ENCODE data around the gene BNIPL. TPM values are rescaled to one million over a fixed set of nuclear protein-coding genes. Genes with fewer than 3 reads are reported as not detected.
A peak's percentile ranks its signal among the peaks of the same experiment; 100 is the strongest.

Gene BNIPL
- total RNA-seq, 1 donor from 2014 or later = not detected

- DNase-seq (ENCODE audit: low spot score in 2 of 2) = no peak
- Histone ChIP-seq H3K36me3 (no peaks in the 10 kb centered on the region), H3K4me3 (peak overlapping the region; percentile 70 to 71), H3K9me3 (no peaks in the 10 kb centered on the region), H3K4me1 (peaks cover 6 to 33% of the 10 kb centered on the region in 2 donors), H3K27ac (peak overlapping the region in 1 of 2 donors; percentile 81), H3K27me3 (no peaks in the 10 kb centered on the region)
- intact Hi-C loops (cut with DNase I) = loop anchor here (2.0 to 10.0 kb wide), 3 partner anchors 49 to 315 kb away; partner anchors contain the start of genes ARNT, CDC42SE1 and GOLPH3L
- TF ChIP-seq CTCF (IDR thresholded peaks at IDR 0.05) = no peak
These were observed 26.6 kb upstream of the BNIPL start for GRCh38 chr1:151009674-151010345.

- no peak overlapping the region for H3K27ac ChIP-seq
- no peaks in the 10 kb centered on the region for H3K9me3 ChIP-seq
- no peaks in the 10 kb centered on the region for H3K27me3 ChIP-seq
- no peak for TF ChIP-seq CTCF (IDR thresholded peaks at IDR 0.05)
- no peaks in the 10 kb centered on the region for H3K36me3 ChIP-seq
- intact Hi-C loops (cut with DNase I) = no loop called here
- H3K4me1 ChIP-seq = peaks cover 3 to 28% of the 10 kb centered on the region in 2 donors
- no peak for DNase-seq (ENCODE audit: low spot score in 2 of 2)
- no peak overlapping the region for H3K4me3 ChIP-seq
These were observed 26.1 kb upstream of the BNIPL start for GRCh38 chr1:151010346-151010726.

GRCh38 chr1:151011154-151011850 lies 25.1 kb upstream of the BNIPL start:
- peaks cover 3 to 27% of the 10 kb centered on the region in 2 donors for H3K4me1 ChIP-seq
- TF ChIP-seq CTCF (IDR thresholded peaks at IDR 0.05) = no peak
- H3K9me3 ChIP-seq = no peaks in the 10 kb centered on the region
- DNase-seq (ENCODE audit: low spot score in 2 of 2) = no peak
- H3K27ac ChIP-seq = no peak overlapping the region
- intact Hi-C loops (cut with DNase I) = no loop called here
- H3K4me3 ChIP-seq = no peak overlapping the region
- no peaks in the 10 kb centered on the region for H3K27me3 ChIP-seq
- H3K36me3 ChIP-seq = no peaks in the 10 kb centered on the region

- Histone ChIP-seq H3K27me3 (no peaks in the 10 kb centered on the region), H3K4me3 (no peak overlapping the region), H3K9me3 (no peaks in the 10 kb centered on the region), H3K36me3 (peaks cover 3 to 5% of the 10 kb centered on the region in 2 donors), H3K4me1 (peaks cover 0 to 17% of the 10 kb centered on the region in 2 donors), H3K27ac (peak overlapping the region; percentile 8 to 59)
- intact Hi-C loops (cut with DNase I) = no loop called here
- TF ChIP-seq CTCF (IDR thresholded peaks at IDR 0.05) = no peak
- no peak for DNase-seq (ENCODE audit: low spot score in 2 of 2)
These were observed 23.5 kb upstream of the BNIPL start for GRCh38 chr1:151012684-151013471.

- peak overlapping the region; percentile 8 to 59 for H3K27ac ChIP-seq
These were observed 22.9 kb upstream of the BNIPL start for GRCh38 chr1:151013518-151013917.

More at GRCh38 chr1:151013518-151013917, 22.9 kb upstream of the BNIPL start:
- no peaks in the 10 kb centered on the region for H3K9me3 ChIP-seq
- no peak for DNase-seq (ENCODE audit: low spot score in 2 of 2)
- H3K4me1 ChIP-seq = peaks cover 0 to 17% of the 10 kb centered on the region in 2 donors
- intact Hi-C loops (cut with DNase I) = no loop called here
- no peak overlapping the region for H3K4me3 ChIP-seq
- H3K36me3 ChIP-seq = peaks cover 10% of the 10 kb centered on the region in 2 donors
- H3K27me3 ChIP-seq = no peaks in the 10 kb centered on the region
- TF ChIP-seq CTCF (IDR thresholded peaks at IDR 0.05) = no peak
